ENCODE data around the gene MCOLN3. TPM values are rescaled to one million over a fixed set of nuclear protein-coding genes. Genes with fewer than 3 reads are reported as not detected.

The MCOLN3 gene
- total and polyA plus RNA-seq, 2 donors (not counting 1 experiment from before 2014, with no cell fraction given), result 2.5 to 2.7 TPM

GRCh38 chr1:85047472-85048295, 616 bp downstream of the MCOLN3 start:
- Histone ChIP-seq H3K27ac (ENCODE audit: insufficient read depth, low read length) (no peak overlapping the region), H3K9ac (ENCODE audit: insufficient read depth, low read length) (no peak overlapping the region), H3K4me2 (ENCODE audit: extremely low read depth, insufficient read depth, low read length) (peak overlapping the region; percentile 23), H3K9me3 (ENCODE audit: control insufficient read depth, insufficient read depth, low read depth, low read length) (no peaks in the 10 kb centered on the region), H3K79me2 (ENCODE audit: control insufficient read depth, insufficient read depth, low read length) (no peaks in the 10 kb centered on the region), H3K4me3 (replicated peaks in 1 of 4; ENCODE audit: control extremely low read depth in 1 of 4, insufficient read depth in 1 of 4, low read depth in 3 of 4, low read length in 4 of 4) (peak overlapping the region in 2 of 4 experiments; percentile 44 to 49), H2AFZ (ENCODE audit: low read length) (no peak overlapping the region), H3K4me1 (ENCODE audit: control insufficient read depth, extremely low read depth, insufficient read depth, low read length) (no peaks in the 10 kb centered on the region), H3K27me3 (ENCODE audit: control insufficient read depth, insufficient read depth, low read length) (peaks cover 24% of the 10 kb centered on the region), H3K36me3 (ENCODE audit: control insufficient read depth, insufficient read depth, low read length) (no peaks in the 10 kb centered on the region), H4K20me1 (ENCODE audit: control insufficient read depth, extremely low read depth, insufficient read depth, low read length) (no peaks in the 10 kb centered on the region)
- DNase-seq (ENCODE audit: low read depth in 2 of 2), result no peak
- TF ChIP-seq, protein P1, sequence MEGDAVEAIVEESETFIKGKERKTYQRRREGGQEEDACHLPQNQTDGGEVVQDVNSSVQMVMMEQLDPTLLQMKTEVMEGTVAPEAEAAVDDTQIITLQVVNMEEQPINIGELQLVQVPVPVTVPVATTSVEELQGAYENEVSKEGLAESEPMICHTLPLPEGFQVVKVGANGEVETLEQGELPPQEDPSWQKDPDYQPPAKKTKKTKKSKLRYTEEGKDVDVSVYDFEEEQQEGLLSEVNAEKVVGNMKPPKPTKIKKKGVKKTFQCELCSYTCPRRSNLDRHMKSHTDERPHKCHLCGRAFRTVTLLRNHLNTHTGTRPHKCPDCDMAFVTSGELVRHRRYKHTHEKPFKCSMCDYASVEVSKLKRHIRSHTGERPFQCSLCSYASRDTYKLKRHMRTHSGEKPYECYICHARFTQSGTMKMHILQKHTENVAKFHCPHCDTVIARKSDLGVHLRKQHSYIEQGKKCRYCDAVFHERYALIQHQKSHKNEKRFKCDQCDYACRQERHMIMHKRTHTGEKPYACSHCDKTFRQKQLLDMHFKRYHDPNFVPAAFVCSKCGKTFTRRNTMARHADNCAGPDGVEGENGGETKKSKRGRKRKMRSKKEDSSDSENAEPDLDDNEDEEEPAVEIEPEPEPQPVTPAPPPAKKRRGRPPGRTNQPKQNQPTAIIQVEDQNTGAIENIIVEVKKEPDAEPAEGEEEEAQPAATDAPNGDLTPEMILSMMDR (conservative IDR thresholded peaks at IDR 0.05 in 1 of 2, IDR thresholded peaks at IDR 0.05 in 1 of 2; ENCODE audit: low read depth in 1 of 2, low read length in 2 of 2), result no peak
- TF ChIP-seq EZH2 (IDR thresholded peaks at IDR 0.05; ENCODE audit: low read length, missing control alignments), result peak; percentile 85

DNA sequence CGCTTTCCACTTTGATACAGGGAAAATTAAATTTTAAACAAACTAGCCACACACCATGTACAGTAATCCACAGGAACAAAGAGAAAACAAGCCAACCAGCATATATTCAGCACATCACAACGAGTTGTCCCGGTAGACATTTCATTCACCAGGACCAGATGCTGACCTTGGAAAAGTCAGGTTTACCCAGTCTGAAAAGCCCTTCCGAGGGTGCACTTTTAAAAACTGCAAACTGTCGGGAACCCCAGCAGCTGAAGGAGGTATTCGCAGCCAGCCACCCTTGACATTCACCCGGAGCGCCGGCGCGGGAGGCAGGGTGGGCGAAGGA, 1.2 kb downstream of the MCOLN3 start:
- no peaks in the 10 kb centered on the region for H3K4me1 ChIP-seq (ENCODE audit: control insufficient read depth, extremely low read depth, insufficient read depth, low read length)
- no peaks in the 10 kb centered on the region for H3K9me3 ChIP-seq (ENCODE audit: control insufficient read depth, insufficient read depth, low read depth, low read length)
- no peaks in the 10 kb centered on the region for H4K20me1 ChIP-seq (ENCODE audit: control insufficient read depth, extremely low read depth, insufficient read depth, low read length)
- no peak overlapping the region for H3K4me3 ChIP-seq (replicated peaks in 1 of 4; ENCODE audit: control extremely low read depth in 1 of 4, insufficient read depth in 1 of 4, low read depth in 3 of 4, low read length in 4 of 4)
- H3K79me2 ChIP-seq (ENCODE audit: control insufficient read depth, insufficient read depth, low read length), result no peaks in the 10 kb centered on the region
- no peak overlapping the region for H3K27ac ChIP-seq (ENCODE audit: insufficient read depth, low read length)
- TF ChIP-seq, protein P1 (conservative IDR thresholded peaks at IDR 0.05 in 1 of 2, IDR thresholded peaks at IDR 0.05 in 1 of 2; ENCODE audit: low read depth in 1 of 2, low read length in 2 of 2), result no peak
- TF ChIP-seq EZH2 (IDR thresholded peaks at IDR 0.05; ENCODE audit: low read length, missing control alignments), result no peak
- peaks cover 24% of the 10 kb centered on the region for H3K27me3 ChIP-seq (ENCODE audit: control insufficient read depth, insufficient read depth, low read length)
- DNase-seq (ENCODE audit: low read depth in 2 of 2), result no peak
- H2AFZ ChIP-seq (ENCODE audit: low read length), result no peak overlapping the region
- no peak overlapping the region for H3K4me2 ChIP-seq (ENCODE audit: extremely low read depth, insufficient read depth, low read length)
- no peaks in the 10 kb centered on the region for H3K36me3 ChIP-seq (ENCODE audit: control insufficient read depth, insufficient read depth, low read length)
- H3K9ac ChIP-seq (ENCODE audit: insufficient read depth, low read length), result no peak overlapping the region

DNA sequence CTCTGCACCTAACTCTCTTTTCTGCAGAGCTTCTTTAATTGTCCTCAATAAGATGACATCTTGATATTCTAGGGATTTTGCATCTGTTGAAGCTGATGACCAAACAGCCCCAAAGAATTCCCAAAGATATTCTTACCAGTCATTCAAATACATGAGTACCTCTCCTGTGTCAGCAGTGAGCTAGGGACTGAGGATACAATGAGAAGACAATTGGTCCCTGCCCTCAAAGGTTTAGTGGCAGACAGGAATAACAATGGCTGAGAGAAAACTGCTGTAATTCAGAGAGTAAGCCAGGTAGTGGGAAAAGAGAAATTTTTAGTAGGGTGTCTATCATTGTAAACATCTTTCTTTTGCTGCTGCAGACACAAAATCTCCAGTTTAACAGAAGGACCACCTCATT, 5.9 kb downstream of the MCOLN3 start:
- no peak overlapping the region for H3K27ac ChIP-seq (ENCODE audit: insufficient read depth, low read length)
- no peaks in the 10 kb centered on the region for H3K9me3 ChIP-seq (ENCODE audit: control insufficient read depth, insufficient read depth, low read depth, low read length)
- H3K4me3 ChIP-seq (replicated peaks in 1 of 4; ENCODE audit: control extremely low read depth in 1 of 4, insufficient read depth in 1 of 4, low read depth in 3 of 4, low read length in 4 of 4), result no peak overlapping the region
- no peak for TF ChIP-seq EZH2 (IDR thresholded peaks at IDR 0.05; ENCODE audit: low read length, missing control alignments)
- TF ChIP-seq, protein P1 (conservative IDR thresholded peaks at IDR 0.05 in 1 of 2, IDR thresholded peaks at IDR 0.05 in 1 of 2; ENCODE audit: low read depth in 1 of 2, low read length in 2 of 2), result no peak
- no peaks in the 10 kb centered on the region for H3K4me1 ChIP-seq (ENCODE audit: control insufficient read depth, extremely low read depth, insufficient read depth, low read length)
- H3K4me2 ChIP-seq (ENCODE audit: extremely low read depth, insufficient read depth, low read length), result no peak overlapping the region
- peaks cover 14% of the 10 kb centered on the region for H3K27me3 ChIP-seq (ENCODE audit: control insufficient read depth, insufficient read depth, low read length)
- no peaks in the 10 kb centered on the region for H4K20me1 ChIP-seq (ENCODE audit: control insufficient read depth, extremely low read depth, insufficient read depth, low read length)
- no peak overlapping the region for H2AFZ ChIP-seq (ENCODE audit: low read length)
- no peak overlapping the region for H3K9ac ChIP-seq (ENCODE audit: insufficient read depth, low read length)
- DNase-seq (ENCODE audit: low read depth in 2 of 2), result no peak
- H3K79me2 ChIP-seq (ENCODE audit: control insufficient read depth, insufficient read depth, low read length), result no peaks in the 10 kb centered on the region
- H3K36me3 ChIP-seq (ENCODE audit: control insufficient read depth, insufficient read depth, low read length), result no peaks in the 10 kb centered on the region
